Gastrocnemius medialis (tissue), 4 donors: ENCODE data around the gene NAXE.

Experiments
- CTCF ChIP-seq, 5 experiments: fragments of 450-650 bp in 3 of 5; fragments of 200-600 bp in 2 of 5; sonication (generic) in 2 of 5; IDR thresholded peaks in 4 of 5; conservative IDR thresholded peaks in 1 of 5; 1 replicate in 4 of 5; 2 replicates in 1 of 5; pipeline ENCODE4 v1.5.1; 2016 to 2019; ENCODE audit warnings: antibody characterized with exemption in 5 of 5, mild to moderate bottlenecking in 3 of 5, moderate library complexity in 3 of 5
- POLR2A ChIP-seq, 2 donors: fragments of 450-650 bp; IDR thresholded peaks; one replicate each; pipeline ENCODE4 v1.6.1; 2017; ENCODE audit warnings: antibody characterized with exemption in 2 of 2, mild to moderate bottlenecking in 2 of 2, moderate library complexity in 2 of 2

- TF ChIP-seq CTCF (IDR thresholded peaks at IDR 0.05 in 4 of 5, conservative IDR thresholded peaks at IDR 0.05 in 1 of 5) (no peak), POLR2A (IDR thresholded peaks at IDR 0.05) (no peak)
These were observed 46.8 kb downstream of the NAXE start for GRCh38 chr1:156638189-156638985.
